T1000 (cell line): Measurements from ENCODE around the gene HABP4.

Source experiments
- DNase-seq: peaks from one replicate; lab custom pipeline; 2025; ENCODE audit warnings: mixed read lengths; lab: John Stamatoyannopoulos, UW

Gene HABP4

GRCh38 chr9:96478829-96479371 is 28.9 kb downstream of the HABP4 start:
- DNase-seq = no peak

DNA sequence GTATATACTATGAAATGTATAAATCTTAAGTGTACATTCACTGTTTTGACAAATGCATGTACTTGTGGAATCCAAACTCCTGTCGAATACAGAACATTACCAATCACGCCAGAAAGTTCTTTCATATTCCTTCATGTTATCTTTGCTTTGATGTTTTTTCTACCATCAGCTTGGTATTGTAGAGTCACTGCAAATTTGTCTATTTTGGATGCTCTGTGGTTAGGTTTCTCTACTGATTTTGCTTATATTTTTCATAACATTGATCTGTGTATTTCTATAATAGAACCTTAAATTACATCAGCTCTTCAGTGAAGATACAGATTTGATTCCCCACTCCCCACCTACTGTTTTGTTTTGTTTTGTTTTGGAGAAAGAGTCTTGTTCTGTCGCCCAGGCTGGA is 30.8 kb downstream of the HABP4 start:
- DNase-seq = no peak

DNA sequence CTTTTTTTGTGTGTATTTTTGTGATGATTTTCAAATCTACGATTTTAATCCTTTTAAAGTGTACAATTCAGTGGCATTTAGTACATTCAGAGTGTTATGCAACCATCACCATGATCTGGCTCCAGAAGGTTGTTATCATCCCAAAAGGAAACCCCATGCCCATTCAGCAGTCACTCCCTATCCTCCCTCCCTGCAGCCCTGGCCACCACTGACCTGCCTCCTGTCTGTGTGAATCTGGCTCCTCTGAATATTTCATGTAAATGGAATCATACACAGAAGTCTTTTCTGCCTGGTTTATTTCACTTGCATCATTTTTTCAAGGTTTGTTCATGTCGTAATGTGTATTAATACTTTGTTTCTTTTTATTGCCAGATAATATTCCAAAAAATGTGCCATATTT is 32.5 kb downstream of the HABP4 start:
- DNase-seq = no peak

- DNase-seq = no peak
Measured at GRCh38 chr9:96483197-96483596, 33.2 kb downstream of the HABP4 start.

DNA sequence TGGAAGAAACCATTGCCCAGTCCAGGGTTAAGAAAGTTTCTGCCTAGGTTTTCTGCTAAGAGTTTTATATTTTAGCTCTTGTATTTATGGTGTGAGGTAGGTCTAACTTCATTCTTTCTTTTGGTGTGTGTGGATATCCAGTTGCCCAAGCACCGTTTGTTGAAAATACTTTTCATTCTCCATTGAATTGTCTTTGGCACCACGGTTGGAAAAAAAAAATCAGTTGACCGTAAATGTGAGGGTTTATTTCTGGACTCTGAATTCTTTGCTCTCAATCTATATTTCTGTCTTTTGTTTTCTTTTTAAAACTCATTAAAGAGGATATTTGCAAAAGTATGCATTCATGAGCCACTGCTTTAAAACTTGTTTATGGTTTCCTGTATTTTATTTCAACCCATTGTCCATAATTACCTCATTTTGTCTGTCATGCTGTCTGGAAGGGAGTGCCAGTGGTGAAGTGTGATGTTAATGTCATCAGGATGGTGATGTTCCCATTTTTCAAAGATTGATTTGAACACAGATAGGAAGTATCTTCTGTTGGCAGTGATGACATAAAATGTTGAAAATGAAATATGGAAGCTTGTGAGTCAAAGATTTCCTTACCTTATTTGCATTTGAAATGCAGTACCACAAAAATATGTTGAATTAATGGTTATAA is 33.9 kb downstream of the HABP4 start:
- DNase-seq = no peak

DNA sequence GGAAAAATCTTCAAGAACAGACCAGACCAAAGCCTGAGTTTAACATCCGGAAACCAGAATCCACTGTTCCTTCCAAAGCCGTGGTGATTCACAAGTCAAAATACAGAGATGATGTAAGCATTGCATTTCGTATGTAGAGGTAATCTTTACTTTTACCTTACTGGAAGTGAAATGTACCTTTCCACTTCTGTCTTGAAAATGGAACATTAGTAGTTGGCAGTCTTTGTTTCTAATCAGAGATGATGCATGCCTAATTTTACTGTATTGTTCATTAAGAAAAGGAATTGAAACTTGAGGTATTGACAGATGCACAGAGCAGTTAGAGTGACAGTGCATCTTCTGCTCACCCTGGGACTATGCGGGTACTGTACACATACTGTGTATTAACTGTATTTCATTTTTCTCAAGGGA is 34.6 kb downstream of the HABP4 start:
- DNase-seq = no peak

DNA sequence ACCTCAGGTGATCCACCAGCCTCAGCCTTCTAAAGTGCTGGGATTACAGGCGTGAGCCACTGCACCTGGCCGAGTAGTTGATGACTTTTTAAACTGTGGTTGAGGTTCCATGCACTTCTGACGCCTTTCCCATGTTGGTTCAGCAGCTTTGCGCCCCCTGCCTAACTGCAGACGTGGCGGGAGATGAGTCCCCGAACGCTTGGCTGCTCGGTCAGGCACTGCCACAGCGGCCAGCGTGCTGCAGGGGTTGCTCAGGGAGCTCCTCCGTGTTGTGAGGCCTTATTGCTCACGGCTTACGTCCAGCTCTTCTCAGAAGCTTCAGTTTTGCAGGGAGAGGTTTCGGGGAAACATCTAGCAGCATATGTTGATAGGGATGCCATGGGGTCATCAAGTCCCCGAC is 35.3 kb downstream of the HABP4 start:
- DNase-seq = no peak

- no peak for DNase-seq
Measured at GRCh38 chr9:96486386-96487028, 36.5 kb downstream of the HABP4 start.

DNA sequence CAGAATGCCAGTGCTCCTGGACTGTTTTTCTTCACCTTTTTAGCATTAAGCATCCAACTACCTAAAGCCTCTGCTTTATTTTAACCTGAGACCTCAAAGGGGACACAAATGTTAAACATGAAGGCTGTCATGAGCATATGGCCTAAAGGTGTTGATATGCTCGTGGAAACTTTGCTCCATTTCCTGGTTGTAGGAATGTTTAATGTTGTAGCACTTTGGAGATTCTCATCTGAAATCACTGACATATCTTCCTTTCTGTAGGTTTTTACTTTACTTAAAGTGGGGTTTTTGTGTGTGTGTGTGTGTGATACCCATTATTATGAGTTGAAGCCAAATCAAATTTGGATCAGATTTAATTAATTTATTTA is 37.0 kb downstream of the HABP4 start:
- DNase-seq = no peak

DNA sequence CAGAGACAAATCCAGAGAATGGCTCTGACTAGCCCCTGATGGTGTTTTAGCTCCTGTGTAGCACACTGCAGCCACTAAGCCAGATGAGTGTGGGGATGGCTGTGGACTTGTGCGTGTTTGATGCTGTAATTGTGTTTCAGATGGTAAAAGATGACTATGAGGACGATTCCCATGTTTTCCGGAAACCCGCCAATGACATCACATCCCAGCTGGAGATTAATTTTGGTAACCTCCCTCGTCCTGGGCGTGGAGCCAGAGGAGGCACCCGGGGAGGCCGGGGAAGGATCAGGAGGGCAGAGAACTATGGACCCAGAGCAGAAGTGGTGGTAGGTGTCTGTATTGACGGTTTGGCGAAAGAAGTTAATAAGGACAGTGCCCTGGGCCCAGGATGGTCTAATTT is 38.0 kb downstream of the HABP4 start:
- DNase-seq = no peak

- no peak for DNase-seq
Measured at GRCh38 chr9:96489482-96489979, 39.6 kb downstream of the HABP4 start.

GRCh38 chr9:96490534-96491078 is 40.6 kb downstream of the HABP4 start:
- DNase-seq = no peak

GRCh38 chr9:96491079-96491879 is 41.3 kb downstream of the HABP4 start:
- no peak for DNase-seq

DNA sequence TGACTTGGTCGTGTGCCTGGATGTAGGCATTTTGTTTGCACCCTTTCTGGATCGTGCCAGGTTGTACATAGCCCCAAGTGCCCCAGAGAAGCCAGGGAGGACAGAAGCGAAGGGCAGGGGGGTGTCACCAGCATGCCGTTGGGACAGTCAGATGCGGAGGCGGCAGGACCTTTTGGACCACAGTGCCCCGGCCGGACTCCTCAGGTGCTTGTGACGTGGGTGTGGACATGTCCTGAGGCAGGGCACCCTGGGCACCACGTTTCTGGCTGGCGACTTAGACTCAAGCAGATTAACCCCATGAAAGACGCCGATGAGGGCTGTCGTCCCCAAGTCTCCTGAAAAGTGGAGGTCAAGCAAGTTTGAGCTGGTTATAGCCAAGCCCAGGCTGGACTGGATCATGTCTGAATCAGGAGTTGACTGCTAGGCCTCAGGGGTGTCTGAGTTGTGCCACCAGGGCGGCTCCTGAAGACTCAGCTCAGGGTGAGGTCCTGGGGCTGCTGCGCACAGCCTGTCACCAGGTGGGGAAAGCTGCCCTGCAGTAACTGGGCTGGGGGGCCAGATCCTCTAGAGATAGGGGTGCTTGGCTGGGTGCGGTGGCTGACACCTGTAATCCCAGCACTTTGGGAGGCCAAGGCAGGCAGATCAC is 42.0 kb downstream of the HABP4 start:
- DNase-seq = no peak

GRCh38 chr9:96492993-96493531 is 43.1 kb downstream of the HABP4 start:
- DNase-seq = no peak

GRCh38 chr9:96493757-96494156 is 43.8 kb downstream of the HABP4 start:
- DNase-seq = no peak

DNA sequence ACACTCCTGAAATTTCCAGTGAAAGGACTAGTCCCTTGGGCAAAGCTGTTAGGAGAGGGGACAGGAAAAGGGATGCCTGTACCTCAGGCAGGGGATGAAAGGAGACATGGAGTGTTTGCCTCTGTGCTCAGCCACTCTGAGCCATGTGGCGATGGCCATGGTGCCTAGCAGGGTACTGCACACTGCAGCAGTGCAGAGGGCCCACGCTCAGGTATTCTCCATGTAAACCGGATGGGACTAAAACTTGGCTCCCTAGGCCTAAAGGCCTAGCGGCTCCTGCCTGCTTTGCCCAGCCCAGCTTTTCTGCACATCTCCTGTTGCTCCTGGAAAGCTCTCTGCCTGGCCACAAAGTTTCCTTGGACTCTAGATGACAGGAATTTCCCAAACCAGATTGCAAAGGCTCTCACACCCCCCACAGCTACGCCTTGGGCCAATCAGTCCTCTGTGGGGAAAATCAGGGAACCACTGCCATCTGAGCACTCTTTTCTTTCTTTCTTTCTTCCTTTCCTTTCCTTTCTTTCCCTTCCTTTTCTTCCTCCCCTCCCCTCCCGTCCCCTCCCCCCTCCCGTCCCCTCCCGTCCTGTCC is 44.3 kb downstream of the HABP4 start:
- no peak for DNase-seq

- DNase-seq = no peak
Measured at GRCh38 chr9:96495341-96495740, 45.4 kb downstream of the HABP4 start.

DNA sequence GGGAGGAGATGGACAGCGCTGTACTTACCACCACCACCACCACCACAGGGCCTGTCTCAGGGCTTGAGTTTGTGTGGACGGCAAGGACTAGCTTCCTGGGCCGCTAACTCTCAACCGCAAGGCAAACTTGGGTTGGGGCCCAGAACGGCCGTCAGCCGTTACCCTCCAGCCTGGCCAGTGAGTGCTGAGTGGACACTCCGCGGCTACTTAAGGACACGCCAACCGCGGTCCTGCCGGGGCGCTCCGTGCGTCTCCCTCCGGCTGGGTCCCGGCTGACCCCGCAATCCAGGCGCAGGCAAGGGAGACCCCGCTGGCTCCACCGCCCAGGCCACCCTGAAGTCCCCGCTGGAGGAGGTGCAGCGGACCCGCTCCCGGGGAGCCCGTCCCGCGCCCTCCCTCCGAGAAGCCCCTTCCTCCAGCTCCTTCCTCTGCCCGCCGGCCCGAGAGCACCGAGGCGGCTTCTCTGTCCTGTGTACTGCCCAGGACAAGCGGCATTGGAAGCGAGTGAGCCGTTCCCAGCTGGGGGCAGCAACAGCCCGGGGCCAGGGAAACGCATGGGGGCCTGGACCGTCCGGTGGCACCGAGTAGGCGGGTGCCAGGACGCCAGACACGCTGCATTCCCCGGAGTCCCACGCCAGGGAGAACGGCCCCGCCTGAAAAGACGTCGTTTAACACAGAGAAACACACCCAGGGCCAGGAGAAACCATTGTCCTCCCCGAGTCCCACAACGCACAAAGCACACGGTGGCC is 46.6 kb downstream of the HABP4 start:
- DNase-seq = no peak

- no peak for DNase-seq
Measured at GRCh38 chr9:96497117-96497399, 47.1 kb downstream of the HABP4 start.

DNA sequence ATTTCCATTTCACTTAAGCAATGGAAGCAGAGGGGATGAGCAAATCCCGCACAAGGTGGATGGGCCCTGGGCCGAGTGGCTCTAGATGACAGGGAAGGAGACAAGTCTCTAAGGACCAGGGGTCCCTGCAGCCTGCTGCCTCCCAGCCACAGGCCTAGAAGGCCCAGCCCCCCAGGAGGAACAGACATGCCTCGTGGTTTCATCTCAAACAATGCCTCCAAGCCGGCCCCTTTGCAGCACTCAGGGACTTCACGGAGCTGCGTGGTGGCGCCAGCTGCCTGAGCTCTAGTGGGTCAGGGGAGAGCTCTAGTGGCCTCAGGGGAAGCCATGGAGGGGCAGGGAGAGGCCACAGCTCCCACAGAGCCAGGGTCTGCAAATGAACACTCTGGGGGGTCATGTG is 48.8 kb downstream of the HABP4 start:
- DNase-seq = no peak
